NCI-H2171 (cell line): ENCODE results near the gene OR5AK2.
"Not testable (repeated sequence)": the region's sequence is repeated elsewhere in the genome, so short reads cannot be mapped to it uniquely, and the experiment has no call there.

Source experiments
- DNase-seq: peaks from one replicate; lab custom pipeline; 2025; lab: John Stamatoyannopoulos, UW

Gene OR5AK2

GRCh38 chr11:56988614-56989013 lies at the start of gene OR5AK2:
TSS of gene OR5AK2 (plus strand) at chr11:56988914. CDS start at chr11:56988914, 0 bp downstream.
- no peak for DNase-seq

GRCh38 chr11:56945526-56945925 lies 43.2 kb upstream of the OR5AK2 start:
- DNase-seq = not testable (repeated sequence)

GRCh38 chr11:56948991-56949515 lies 39.7 kb upstream of the OR5AK2 start:
- DNase-seq = no peak

- DNase-seq = no peak
Observed at GRCh38 chr11:56950510-56950909, 38.2 kb upstream of the OR5AK2 start.

GRCh38 chr11:56953907-56954306 lies 34.8 kb upstream of the OR5AK2 start:
- not testable (repeated sequence) for DNase-seq

GRCh38 chr11:56961609-56962008 lies 27.1 kb upstream of the OR5AK2 start:
- no peak for DNase-seq

GRCh38 chr11:56967726-56968125 lies 21.0 kb upstream of the OR5AK2 start:
- no peak for DNase-seq

GRCh38 chr11:56968524-56968923 lies 20.2 kb upstream of the OR5AK2 start:
- no peak for DNase-seq

- DNase-seq = no peak
Observed at GRCh38 chr11:56977314-56977713, 11.4 kb upstream of the OR5AK2 start.

GRCh38 chr11:56990702-56991101 lies 2.0 kb downstream of the OR5AK2 start:
- no peak for DNase-seq

GRCh38 chr11:56994532-56994931 lies 5.8 kb downstream of the OR5AK2 start:
- DNase-seq = no peak

GRCh38 chr11:57001674-57002401 lies 13.1 kb downstream of the OR5AK2 start:
- DNase-seq = no peak

- no peak for DNase-seq
Observed at GRCh38 chr11:57008373-57008772, 19.7 kb downstream of the OR5AK2 start.

- no peak for DNase-seq
Observed at GRCh38 chr11:57015679-57016078, 27.0 kb downstream of the OR5AK2 start.

- no peak for DNase-seq
Observed at GRCh38 chr11:57031556-57031955, 42.8 kb downstream of the OR5AK2 start.
